Activated T-helper 1 cell treated with Interleukin-2 at 50 U/mL for 16 hours (primary cell): ENCODE measurements around the gene GRID1.

Experiments used
- DNase-seq: peaks from one replicate; pipeline ENCODE4 v3.0.0-alpha.2; 2020; ENCODE audit warnings: low read depth

GRID1 gene

GRCh38 chr10:86313621-86314041 lies 53.0 kb downstream of the GRID1 start:
- no peak for DNase-seq

- no peak for DNase-seq
These were observed 53.8 kb downstream of the GRID1 start for GRCh38 chr10:86312701-86313270.

- DNase-seq = no peak
These were observed 54.7 kb downstream of the GRID1 start for GRCh38 chr10:86311906-86312305.

- no peak for DNase-seq
These were observed 55.4 kb downstream of the GRID1 start for GRCh38 chr10:86311190-86311589.

- DNase-seq = no peak
These were observed 55.9 kb downstream of the GRID1 start for GRCh38 chr10:86310702-86311101.

GRCh38 chr10:86310291-86310690 lies 56.3 kb downstream of the GRID1 start:
- no peak for DNase-seq

- no peak for DNase-seq
These were observed 58.5 kb downstream of the GRID1 start for GRCh38 chr10:86308056-86308455.

- no peak for DNase-seq
These were observed 59.8 kb downstream of the GRID1 start for GRCh38 chr10:86306628-86307278.

GRCh38 chr10:86305521-86305920 lies 61.1 kb downstream of the GRID1 start:
- DNase-seq = no peak

GRCh38 chr10:86304436-86304835 lies 62.2 kb downstream of the GRID1 start:
- DNase-seq = no peak

- no peak for DNase-seq
These were observed 63.0 kb downstream of the GRID1 start for GRCh38 chr10:86303626-86304025.

GRCh38 chr10:86301971-86302370 lies 64.6 kb downstream of the GRID1 start:
- DNase-seq = no peak

- DNase-seq = no peak
These were observed 65.4 kb downstream of the GRID1 start for GRCh38 chr10:86300931-86301830.

GRCh38 chr10:86300399-86300925 lies 66.1 kb downstream of the GRID1 start:
- DNase-seq = no peak

GRCh38 chr10:86299562-86299961 lies 67.0 kb downstream of the GRID1 start:
- DNase-seq = no peak

GRCh38 chr10:86298501-86299001 lies 68.0 kb downstream of the GRID1 start:
- DNase-seq = no peak

GRCh38 chr10:86295791-86296190 lies 70.8 kb downstream of the GRID1 start:
- no peak for DNase-seq

GRCh38 chr10:86295351-86295750 lies 71.2 kb downstream of the GRID1 start:
- no peak for DNase-seq

GRCh38 chr10:86294346-86295265 lies 72.0 kb downstream of the GRID1 start:
- DNase-seq = no peak

GRCh38 chr10:86293396-86293791 lies 73.2 kb downstream of the GRID1 start:
- no peak for DNase-seq
